GM12891 (cell line): ENCODE measurements around the gene SMOC2.

ENCODE experiments used
- POLR2A ChIP-seq: IDR thresholded peaks from 2 replicates; pipeline ENCODE4 v1.6.1; 2011; ENCODE audit warnings: low read depth, low read length, control low read depth
- POLR2AphosphoS5 ChIP-seq: IDR thresholded peaks from 2 replicates; pipeline ENCODE4 v1.6.1; 2011; ENCODE audit warnings: low read depth, low read length, control low read depth
- POU2F2 ChIP-seq: IDR thresholded peaks from 2 replicates; pipeline ENCODE4 v1.6.1; 2011; ENCODE audit warnings: low read depth, mild to moderate bottlenecking, control low read depth, low read length, moderate library complexity
- TAF1 ChIP-seq: IDR thresholded peaks from 2 replicates; pipeline ENCODE4 v1.6.1; 2011; ENCODE audit warnings: low read depth, low read length, control low read depth

DNA sequence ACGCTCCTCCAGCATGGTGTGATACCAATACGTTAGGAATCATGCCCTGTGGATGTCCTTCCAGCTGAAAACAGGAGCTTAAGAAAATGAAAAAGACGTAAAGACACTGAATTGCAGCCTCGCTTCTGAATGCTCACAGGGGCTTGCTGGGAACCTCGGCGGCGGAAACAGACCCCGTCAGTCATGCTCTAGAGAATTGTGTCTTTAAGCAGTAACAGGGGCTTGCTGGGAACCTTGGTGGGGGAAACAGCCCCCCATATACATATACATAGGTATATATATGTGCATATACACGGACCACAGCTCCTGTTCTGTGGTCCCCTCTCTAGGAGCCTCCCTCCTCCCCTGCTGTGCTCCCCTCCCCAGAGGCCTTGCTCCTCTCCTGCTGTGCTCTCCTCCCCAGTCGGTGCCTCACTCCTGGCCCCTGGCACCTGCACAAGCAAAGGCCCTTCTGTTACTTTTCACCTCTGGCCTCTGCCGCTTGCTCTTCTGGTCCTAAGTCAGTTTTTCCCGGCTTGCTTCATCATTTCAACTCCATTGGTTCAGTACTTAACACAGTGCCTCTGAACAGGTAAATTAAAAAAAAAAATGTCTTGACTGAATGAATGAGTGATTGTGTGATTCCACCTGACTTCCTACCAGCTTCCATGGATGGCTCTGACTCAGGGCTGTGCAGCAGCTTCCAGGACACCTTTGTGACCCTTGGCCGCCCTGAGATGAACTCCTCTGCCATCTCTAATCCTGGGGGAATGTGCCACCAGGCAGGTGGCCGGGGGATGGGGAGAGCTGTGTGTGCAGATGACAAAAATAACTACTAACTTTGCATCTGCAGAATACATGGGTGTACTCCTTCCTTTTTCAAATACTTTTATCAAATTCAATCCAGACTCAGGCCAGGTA lies 246.1 kb downstream of the SMOC2 start:
- no peak for TF ChIP-seq POLR2AphosphoS5
- TF ChIP-seq POLR2A = no peak
- TF ChIP-seq TAF1 = no peak
- TF ChIP-seq POU2F2 = no peak
